GM18909 (cell line): Measurements from ENCODE around the gene KCNQ1.

Experiments
- ATAC-seq: cut with Tn5 transposase; IDR thresholded peaks from one replicate; pipeline ENCODE4 v1.9.1; 2021; ENCODE audit warnings: mild to moderate bottlenecking; ENCODE audit not compliant: unreplicated experiment, poor library complexity

Gene KCNQ1

GRCh38 chr11:2804189-2804588 lies 359.4 kb downstream of the KCNQ1 start:
- ATAC-seq: no peak

- no peak for ATAC-seq
Observed at GRCh38 chr11:2804701-2805387, 360.0 kb downstream of the KCNQ1 start.

- no peak for ATAC-seq
Observed at GRCh38 chr11:2805388-2806056, 360.7 kb downstream of the KCNQ1 start.

- ATAC-seq: no peak
Observed at GRCh38 chr11:2806351-2807024, 361.7 kb downstream of the KCNQ1 start.

- no peak for ATAC-seq
Observed at GRCh38 chr11:2807025-2807681, 362.3 kb downstream of the KCNQ1 start.

- ATAC-seq: no peak
Observed at GRCh38 chr11:2807801-2808241, 363.0 kb downstream of the KCNQ1 start.

- no peak for ATAC-seq
Observed at GRCh38 chr11:2808850-2809846, 364.3 kb downstream of the KCNQ1 start.

GRCh38 chr11:2809854-2810253 lies 365.0 kb downstream of the KCNQ1 start:
- no peak for ATAC-seq

- ATAC-seq: no peak
Observed at GRCh38 chr11:2810411-2811205, 365.8 kb downstream of the KCNQ1 start.

GRCh38 chr11:2811206-2812091 lies 366.6 kb downstream of the KCNQ1 start:
- no peak for ATAC-seq

- no peak for ATAC-seq
Observed at GRCh38 chr11:2812371-2812991, 367.7 kb downstream of the KCNQ1 start.

GRCh38 chr11:2813141-2813908 lies 368.5 kb downstream of the KCNQ1 start:
- no peak for ATAC-seq

GRCh38 chr11:2813968-2814367 lies 369.2 kb downstream of the KCNQ1 start:
- ATAC-seq: no peak

- no peak for ATAC-seq
Observed at GRCh38 chr11:2814751-2815150, 369.9 kb downstream of the KCNQ1 start.

- ATAC-seq: no peak
Observed at GRCh38 chr11:2815762-2816496, 371.1 kb downstream of the KCNQ1 start.

- no peak for ATAC-seq
Observed at GRCh38 chr11:2816523-2816922, 371.7 kb downstream of the KCNQ1 start.
